ENCODE measurements around the gene RPS6KA4.

Gene RPS6KA4

DNA sequence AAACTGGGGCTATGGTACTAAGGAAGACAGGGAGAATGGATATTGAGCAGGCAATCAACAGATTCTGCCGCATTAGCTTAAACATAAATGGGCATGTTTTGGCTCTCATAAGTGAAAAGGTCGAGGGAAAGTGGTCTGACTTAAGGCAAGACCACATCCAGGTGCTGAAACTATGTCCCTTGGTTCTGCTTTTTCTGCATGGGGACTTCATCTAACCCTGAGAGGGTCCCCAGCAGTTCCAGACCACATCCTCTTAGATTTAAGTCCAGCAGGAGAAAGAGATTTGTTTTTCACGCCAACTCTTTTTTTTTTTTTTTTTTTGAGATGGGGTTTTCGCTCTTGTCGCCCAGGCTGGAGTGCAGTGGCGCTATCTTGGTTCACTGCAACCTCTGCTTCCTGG lies 5.5 kb downstream of the RPS6KA4 start:
- peaks cover 13% of the 10 kb centered on the region for H3K4me1 Mint-ChIP-seq (ENCODE audit: low read depth)
- H3K9me3 Mint-ChIP-seq, result no peaks in the 10 kb centered on the region
- H3K4me3 Mint-ChIP-seq, result no peak overlapping the region
- no peaks in the 10 kb centered on the region for H3K27me3 Mint-ChIP-seq
- H3K36me3 Mint-ChIP-seq (ENCODE audit: low read depth), result peaks cover 48% of the 10 kb centered on the region
- no peak overlapping the region for H3K27ac Mint-ChIP-seq

- Mint-ChIP-seq H3K9me3 (no peaks in the 10 kb centered on the region), H3K27ac (no peak overlapping the region), H3K4me1 (ENCODE audit: low read depth) (peaks cover 8% of the 10 kb centered on the region), H3K36me3 (ENCODE audit: low read depth) (peaks cover 51% of the 10 kb centered on the region), H3K27me3 (no peaks in the 10 kb centered on the region), H3K4me3 (no peak overlapping the region)
Observed at GRCh38 chr11:64364911-64365310, 5.9 kb downstream of the RPS6KA4 start.

GRCh38 chr11:64366751-64367150 lies 7.8 kb downstream of the RPS6KA4 start:
- no peak overlapping the region for H3K4me3 Mint-ChIP-seq
- H3K27ac Mint-ChIP-seq, result no peak overlapping the region
- no peaks in the 10 kb centered on the region for H3K4me1 Mint-ChIP-seq (ENCODE audit: low read depth)
- H3K9me3 Mint-ChIP-seq, result no peaks in the 10 kb centered on the region
- H3K36me3 Mint-ChIP-seq (ENCODE audit: low read depth), result peaks cover 53% of the 10 kb centered on the region
- no peaks in the 10 kb centered on the region for H3K27me3 Mint-ChIP-seq

DNA sequence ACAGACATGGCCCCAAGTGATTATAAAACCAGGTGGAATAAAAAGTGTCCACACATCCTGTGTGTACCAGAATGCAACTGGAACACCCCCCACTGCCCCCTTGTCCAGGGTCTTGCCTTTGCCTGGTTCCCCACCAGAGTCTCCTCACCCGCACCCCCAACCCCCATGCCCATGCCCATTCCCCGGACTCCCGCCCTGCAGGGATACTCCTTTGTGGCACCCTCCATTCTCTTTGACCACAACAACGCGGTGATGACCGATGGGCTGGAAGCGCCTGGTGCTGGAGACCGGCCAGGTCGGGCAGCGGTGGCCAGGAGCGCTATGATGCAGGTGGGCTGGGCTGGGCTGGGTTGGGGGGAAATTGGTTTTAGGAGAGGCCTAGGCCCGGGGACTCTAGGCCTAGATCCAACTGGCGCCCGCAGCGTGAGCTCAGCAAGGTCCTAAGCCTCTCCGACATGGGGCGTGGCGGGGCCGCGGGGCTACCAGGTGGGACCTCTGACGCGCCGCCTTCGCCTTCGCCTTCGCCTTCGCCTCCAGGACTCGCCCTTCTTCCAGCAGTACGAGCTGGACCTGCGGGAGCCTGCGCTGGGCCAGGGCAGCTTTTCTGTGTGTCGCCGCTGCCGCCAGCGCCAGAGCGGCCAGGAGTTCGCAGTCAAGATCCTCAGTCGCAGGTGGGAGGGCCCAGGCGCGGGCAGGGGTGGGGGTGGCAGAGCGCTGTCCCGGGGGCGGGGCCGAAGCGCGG lies 9.1 kb downstream of the RPS6KA4 start:
- H3K36me3 Mint-ChIP-seq (ENCODE audit: low read depth), result peaks cover 43% of the 10 kb centered on the region
- H3K27ac Mint-ChIP-seq, result no peak overlapping the region
- no peaks in the 10 kb centered on the region for H3K9me3 Mint-ChIP-seq
- H3K4me1 Mint-ChIP-seq (ENCODE audit: low read depth), result no peaks in the 10 kb centered on the region
- H3K27me3 Mint-ChIP-seq, result no peaks in the 10 kb centered on the region
- H3K4me3 Mint-ChIP-seq, result no peak overlapping the region

- Mint-ChIP-seq H3K9me3 (no peaks in the 10 kb centered on the region), H3K4me3 (no peak overlapping the region), H3K36me3 (ENCODE audit: low read depth) (peaks cover 37% of the 10 kb centered on the region), H3K4me1 (ENCODE audit: low read depth) (no peaks in the 10 kb centered on the region), H3K27me3 (no peaks in the 10 kb centered on the region), H3K27ac (no peak overlapping the region)
Observed at GRCh38 chr11:64368673-64369074, 9.7 kb downstream of the RPS6KA4 start.

- H3K4me3 Mint-ChIP-seq, result no peak overlapping the region
- H3K4me1 Mint-ChIP-seq (ENCODE audit: low read depth), result no peaks in the 10 kb centered on the region
- H3K9me3 Mint-ChIP-seq, result no peaks in the 10 kb centered on the region
- no peak overlapping the region for H3K27ac Mint-ChIP-seq
- H3K27me3 Mint-ChIP-seq, result no peaks in the 10 kb centered on the region
- peaks cover 31% of the 10 kb centered on the region for H3K36me3 Mint-ChIP-seq (ENCODE audit: low read depth)
Observed at GRCh38 chr11:64369440-64370421, 10.8 kb downstream of the RPS6KA4 start.

GRCh38 chr11:64371201-64371600 lies 12.2 kb downstream of the RPS6KA4 start:
- Mint-ChIP-seq H3K27ac (no peak overlapping the region), H3K4me3 (no peak overlapping the region), H3K27me3 (no peaks in the 10 kb centered on the region), H3K4me1 (ENCODE audit: low read depth) (no peaks in the 10 kb centered on the region), H3K9me3 (no peaks in the 10 kb centered on the region), H3K36me3 (ENCODE audit: low read depth) (peaks cover 23% of the 10 kb centered on the region)

DNA sequence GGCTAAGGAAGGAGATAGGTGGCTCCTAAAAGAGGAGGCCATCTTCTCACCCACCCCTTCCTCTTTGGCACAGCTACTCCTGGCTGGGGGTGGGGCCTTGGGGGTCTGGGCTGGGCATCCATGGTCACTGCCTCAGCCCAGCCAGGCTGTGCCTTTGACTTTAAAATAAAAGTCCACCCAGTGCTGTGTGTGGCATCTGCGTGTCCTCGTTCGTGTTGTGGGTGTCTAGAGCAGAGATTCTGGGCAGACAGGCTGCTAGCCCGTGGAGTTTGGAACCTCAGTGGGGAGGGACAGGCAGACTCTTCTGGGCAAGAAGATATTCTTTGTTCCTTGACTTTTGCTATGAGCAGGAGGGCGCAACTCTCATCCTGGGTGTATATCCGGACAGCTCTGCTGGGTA lies 13.1 kb downstream of the RPS6KA4 start:
- H3K27me3 Mint-ChIP-seq, result no peaks in the 10 kb centered on the region
- no peak overlapping the region for H3K27ac Mint-ChIP-seq
- H3K4me1 Mint-ChIP-seq (ENCODE audit: low read depth), result no peaks in the 10 kb centered on the region
- no peaks in the 10 kb centered on the region for H3K9me3 Mint-ChIP-seq
- peaks cover 16% of the 10 kb centered on the region for H3K36me3 Mint-ChIP-seq (ENCODE audit: low read depth)
- no peak overlapping the region for H3K4me3 Mint-ChIP-seq

DNA sequence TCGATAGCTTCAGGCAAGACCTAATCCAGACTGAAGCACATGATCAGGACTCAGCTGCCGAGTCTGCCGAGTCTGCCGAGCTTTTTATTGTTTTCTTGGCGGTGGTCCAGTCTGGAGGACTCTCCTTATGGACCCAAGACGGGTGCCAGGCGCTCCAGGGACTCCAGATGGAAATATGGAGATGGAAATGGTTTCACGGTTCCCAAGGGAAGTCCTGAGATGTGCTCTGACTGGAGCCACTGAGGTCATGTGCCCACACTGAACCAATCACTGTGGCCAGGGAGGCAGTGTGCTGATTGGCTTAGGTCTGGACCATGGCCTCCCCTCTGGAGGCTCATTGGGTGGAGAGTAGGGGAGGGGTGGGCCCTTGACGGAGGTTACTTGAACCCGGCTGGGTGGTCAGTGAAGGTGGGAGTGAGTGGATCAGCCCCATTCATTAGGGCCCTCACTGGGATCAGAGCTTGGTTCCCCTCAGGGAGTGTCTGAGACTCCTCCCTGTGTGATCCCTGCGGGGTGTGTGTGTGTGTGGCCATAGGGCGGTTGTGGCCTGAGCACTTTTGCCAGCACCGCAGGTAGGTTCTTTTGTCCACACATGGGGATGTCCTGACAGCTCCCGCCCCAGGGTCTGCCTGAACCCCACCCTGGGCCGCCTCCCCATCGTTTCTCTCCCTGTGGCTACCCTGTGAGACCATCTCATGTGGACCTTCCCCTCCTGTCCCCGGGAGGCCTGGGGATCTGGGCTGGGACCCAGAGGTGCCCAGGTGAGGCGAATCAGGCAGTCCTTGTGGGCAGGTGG lies 14.0 kb downstream of the RPS6KA4 start:
- Mint-ChIP-seq H3K9me3 (no peaks in the 10 kb centered on the region), H3K4me1 (ENCODE audit: low read depth) (no peaks in the 10 kb centered on the region), H3K4me3 (no peak overlapping the region), H3K27ac (no peak overlapping the region), H3K36me3 (ENCODE audit: low read depth) (peaks cover 11% of the 10 kb centered on the region), H3K27me3 (no peaks in the 10 kb centered on the region)

GRCh38 chr11:64373598-64373974 lies 14.6 kb downstream of the RPS6KA4 start:
- Mint-ChIP-seq H3K9me3 (no peaks in the 10 kb centered on the region), H3K36me3 (ENCODE audit: low read depth) (peaks cover 11% of the 10 kb centered on the region), H3K4me3 (no peak overlapping the region), H3K27me3 (no peaks in the 10 kb centered on the region), H3K27ac (no peak overlapping the region), H3K4me1 (ENCODE audit: low read depth) (no peaks in the 10 kb centered on the region)

- Mint-ChIP-seq H3K27ac (no peak overlapping the region), H3K4me3 (no peak overlapping the region), H3K36me3 (ENCODE audit: low read depth) (no peaks in the 10 kb centered on the region), H3K9me3 (no peaks in the 10 kb centered on the region), H3K4me1 (ENCODE audit: low read depth) (no peaks in the 10 kb centered on the region), H3K27me3 (no peaks in the 10 kb centered on the region)
Observed at GRCh38 chr11:64376071-64376470, 17.1 kb downstream of the RPS6KA4 start.

- Mint-ChIP-seq H3K4me1 (ENCODE audit: low read depth) (peaks cover 8% of the 10 kb centered on the region), H3K27me3 (no peaks in the 10 kb centered on the region), H3K36me3 (ENCODE audit: low read depth) (no peaks in the 10 kb centered on the region), H3K9me3 (no peaks in the 10 kb centered on the region), H3K27ac (no peak overlapping the region), H3K4me3 (no peak overlapping the region)
Observed at GRCh38 chr11:64378335-64378880, 19.4 kb downstream of the RPS6KA4 start.

DNA sequence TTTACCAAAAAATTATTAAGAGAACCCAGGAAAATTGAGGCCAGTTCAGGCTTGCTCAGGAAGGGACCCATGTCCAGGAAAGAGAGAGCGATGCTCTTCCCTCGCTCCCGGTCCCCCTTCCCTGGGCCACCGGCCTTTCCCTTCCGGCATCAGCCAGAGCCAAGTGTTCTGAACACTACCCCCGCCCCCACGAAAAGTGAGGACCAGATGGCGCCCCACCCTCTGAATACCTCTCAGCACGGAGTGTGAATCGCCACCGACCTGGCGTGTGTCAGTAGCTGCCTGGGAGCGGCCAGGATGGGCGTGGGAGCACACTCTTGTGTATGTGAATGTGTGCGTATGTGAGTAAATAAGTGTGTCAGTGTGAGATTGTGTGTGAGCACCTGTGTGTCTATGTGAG lies 20.2 kb downstream of the RPS6KA4 start:
- Mint-ChIP-seq H3K27ac (no peak overlapping the region), H3K4me3 (no peak overlapping the region), H3K36me3 (ENCODE audit: low read depth) (no peaks in the 10 kb centered on the region), H3K4me1 (ENCODE audit: low read depth) (peaks cover 8% of the 10 kb centered on the region), H3K9me3 (no peaks in the 10 kb centered on the region), H3K27me3 (no peaks in the 10 kb centered on the region)

DNA sequence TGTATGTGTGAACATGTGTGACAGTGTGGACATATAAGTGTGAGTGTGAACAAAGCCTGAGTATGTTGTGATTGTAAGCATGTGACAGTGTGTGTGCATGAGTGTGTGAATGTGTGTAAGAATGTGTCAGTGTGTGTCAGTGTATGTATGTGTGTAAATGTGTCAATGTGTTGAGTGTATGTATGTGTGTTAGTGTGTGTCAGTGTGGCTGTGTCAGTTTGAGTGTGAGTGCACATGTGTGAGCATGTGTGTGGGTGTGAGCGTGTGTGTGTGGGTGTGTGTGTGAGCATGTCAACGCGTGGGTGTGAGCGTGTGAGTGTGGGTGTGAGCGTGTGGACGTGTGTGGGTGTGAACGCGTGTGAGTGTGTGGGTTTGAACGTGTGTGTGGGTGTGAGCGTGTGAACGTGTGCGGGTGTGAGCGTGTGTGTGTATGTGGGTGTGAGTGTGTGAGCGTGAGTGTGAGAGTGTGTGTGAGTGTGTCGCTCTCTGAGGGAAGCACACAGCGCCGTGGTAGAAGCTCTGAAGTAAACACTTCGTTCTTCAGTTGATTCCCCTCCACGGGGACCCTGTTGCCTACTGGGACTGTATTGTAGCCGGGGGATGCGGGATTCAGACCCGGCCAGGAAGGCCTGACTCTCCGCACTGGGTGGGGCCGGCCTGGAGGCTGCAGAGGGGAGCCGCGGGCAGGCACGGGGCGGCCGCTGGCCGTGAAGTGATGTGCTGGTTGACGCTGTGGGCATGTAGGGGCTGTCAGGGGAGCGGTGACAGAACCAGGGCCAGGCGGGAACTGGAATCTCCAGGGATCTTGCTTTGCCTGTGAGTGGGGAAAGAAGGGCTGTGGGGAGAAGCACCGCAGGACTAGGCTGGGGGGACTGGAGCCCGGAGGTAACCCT lies 21.1 kb downstream of the RPS6KA4 start:
- Mint-ChIP-seq H3K27ac (no peak overlapping the region), H3K4me1 (ENCODE audit: low read depth) (peaks cover 8% of the 10 kb centered on the region), H3K27me3 (no peaks in the 10 kb centered on the region), H3K36me3 (ENCODE audit: low read depth) (no peaks in the 10 kb centered on the region), H3K9me3 (no peaks in the 10 kb centered on the region), H3K4me3 (no peak overlapping the region)
